Transverse colon (tissue), 4 donors: ENCODE results near the gene TMEM107. TPM values are rescaled to one million over a fixed set of nuclear protein-coding genes. Genes with fewer than 3 reads are reported as not detected.

Experiments
- DNase-seq: peaks from one replicate; pipeline ENCODE4 v3.0.0-alpha.2; 2019
- H3K27ac ChIP-seq, 4 donors: fragments of 200-600 bp; sonication (generic); 2 replicates each; pipeline ENCODE4 v1.5.1; 2016 to 2018; ENCODE audit warnings: inconsistent platforms in 4 of 4
- H3K27me3 ChIP-seq: fragments of 200-600 bp; sonication (generic); 2 replicates; pipeline ENCODE4 v1.5.1; 2017; ENCODE audit warnings: inconsistent platforms
- H3K36me3 ChIP-seq, 4 donors: fragments of 200-600 bp; sonication (generic); 2 replicates each; pipeline ENCODE4 v1.5.1; 2017 to 2019; ENCODE audit warnings: inconsistent platforms in 4 of 4
- H3K4me1 ChIP-seq, 4 donors: fragments of 200-600 bp; sonication (generic); 2 replicates each; pipeline ENCODE4 v1.5.1; 2017 to 2020; ENCODE audit warnings: inconsistent platforms in 4 of 4
- H3K4me3 ChIP-seq, 4 donors: fragments of 200-600 bp; sonication (generic); 1 replicate in 1 of 4; 2 replicates in 3 of 4; pipeline versions ENCODE4 v1.5.1 to v1.6.1; 2017 to 2019; ENCODE audit warnings: inconsistent platforms in 4 of 4
- H3K9me3 ChIP-seq, 2 donors: fragments of 200-600 bp; sonication (generic); 2 replicates each; pipeline ENCODE4 v1.5.1; 2017 to 2019; ENCODE audit warnings: inconsistent platforms in 2 of 2
- EP300 ChIP-seq: sonication (generic); formaldehyde crosslinking; IDR thresholded peaks from one replicate; pipeline ENCODE4 v1.6.1; 2017; ENCODE audit warnings: antibody characterized with exemption, low read depth
- POLR2A ChIP-seq: fragments of 450-650 bp; IDR thresholded peaks from one replicate; pipeline ENCODE4 v1.6.1; 2016; ENCODE audit warnings: antibody characterized with exemption, mild to moderate bottlenecking, moderate library complexity
- POLR2AphosphoS5 ChIP-seq, 3 donors: sonication (generic); formaldehyde crosslinking; IDR thresholded peaks; one replicate each; pipeline ENCODE4 v1.6.1; 2016; ENCODE audit warnings: antibody characterized with exemption in 3 of 3
- WGBS, 2 donors: methylation state at CpG; one replicate each; pipeline ENCODE4 v1.1.5; 2018; ENCODE audit warnings: low coverage in 1 of 2; 5-methylcytosine and 5-hydroxymethylcytosine counted together
- in situ Hi-C, 4 donors: fragments of 200-750 bp; cut with MboI; loops; one replicate each; pipeline versions ENCODE4 v1.15.0 to v1.15.1; 2017; ENCODE audit warnings: low sequenced_read_pairs in 3 of 4, low pct_ligation_motif_present in 1 of 4, low pct_unique_long_range_greater_than_20kb in 1 of 4
- intact Hi-C: fragments of 100-400 bp; cut with DNase I; formaldehyde crosslinking; loops from one replicate; pipeline ENCODE4 v1.15.1; 2023; ENCODE audit warnings: low total_unique reads
- total RNA-seq, 4 donors: library from RNA; depleted of rRNA; stranded (reverse); fragments of >200 nt; gene quantifications; one replicate each; pipeline ENCODE4 v1.1.0, GENCODE V29; 2016
- TF ChIP-seq, protein P1 (sequence below), 5 experiments: fragments of 200-600 bp in 3 of 5; fragments of 450-650 bp in 2 of 5; sonication (generic) in 3 of 5; IDR thresholded peaks; 1 replicate in 2 of 5; 2 replicates in 3 of 5; pipeline ENCODE4 v1.5.1; 2016 to 2017; ENCODE audit warnings: antibody characterized with exemption in 5 of 5, inconsistent platforms in 3 of 5, mild to moderate bottlenecking in 2 of 5, moderate library complexity in 1 of 5

The TMEM107 gene
- total RNA-seq, 4 donors from 2014 or later, result 1.5 to 74.6 (median 18.3) TPM

DNA sequence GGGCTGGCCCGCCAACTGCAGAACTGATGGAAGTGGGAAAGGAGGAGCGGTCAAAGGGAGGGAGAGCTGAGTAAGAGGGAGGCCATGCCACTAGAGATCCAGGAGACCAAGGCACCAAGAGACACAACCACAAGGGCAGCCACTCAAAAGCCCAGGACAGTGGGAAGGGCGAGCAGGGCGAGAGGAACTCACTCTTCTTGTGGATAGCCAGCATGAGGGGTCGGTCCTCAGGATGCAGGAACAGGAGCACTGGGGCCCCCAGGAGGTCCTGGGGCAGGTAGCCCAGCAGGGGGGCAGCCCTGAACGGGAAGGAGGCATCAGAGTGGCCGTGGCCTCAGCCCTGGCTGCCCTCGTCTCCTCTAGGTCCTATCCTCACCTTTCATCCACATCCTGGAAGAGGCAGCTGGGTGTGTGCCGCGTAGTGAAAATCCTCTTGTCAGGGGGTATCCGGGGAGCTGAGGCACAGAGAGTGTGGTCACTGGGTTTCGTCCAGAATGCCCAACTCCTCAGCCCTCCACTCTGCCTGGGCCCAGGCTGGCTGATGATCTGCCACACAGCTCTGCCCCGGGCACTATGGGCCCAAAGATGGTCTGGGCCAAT, 28.3 kb downstream of the TMEM107 start:
- H3K27ac ChIP-seq, result peak overlapping the region; percentile 21 to 99 (median 51)
- peaks cover 5 to 25% (median 21%) of the 10 kb centered on the region in 4 donors for H3K4me1 ChIP-seq
- H3K4me3 ChIP-seq, result no peak overlapping the region
- H3K36me3 ChIP-seq, result peaks cover 0 to 77% (median 47%) of the 10 kb centered on the region in 4 donors
- no peaks in the 10 kb centered on the region for H3K27me3 ChIP-seq
- no peaks in the 10 kb centered on the region for H3K9me3 ChIP-seq
- in situ Hi-C loops, result loop anchor here in 1 of 4 donors (25.0 kb wide), 1 partner anchor 911 kb away; the partner anchor contains the start of genes DVL2, GABARAP and PHF23
- intact Hi-C loops, result no loop called here
- TF ChIP-seq EP300 (no peak), POLR2A (no peak), POLR2AphosphoS5 (IDR thresholded peaks at IDR 0.05) (peak in 1 of 3 donors; percentile 9)
- no peak for DNase-seq
- WGBS, 2 donors, result 67 to 92% methylated on average over 1 to 13 of the region's 13 CpGs

DNA sequence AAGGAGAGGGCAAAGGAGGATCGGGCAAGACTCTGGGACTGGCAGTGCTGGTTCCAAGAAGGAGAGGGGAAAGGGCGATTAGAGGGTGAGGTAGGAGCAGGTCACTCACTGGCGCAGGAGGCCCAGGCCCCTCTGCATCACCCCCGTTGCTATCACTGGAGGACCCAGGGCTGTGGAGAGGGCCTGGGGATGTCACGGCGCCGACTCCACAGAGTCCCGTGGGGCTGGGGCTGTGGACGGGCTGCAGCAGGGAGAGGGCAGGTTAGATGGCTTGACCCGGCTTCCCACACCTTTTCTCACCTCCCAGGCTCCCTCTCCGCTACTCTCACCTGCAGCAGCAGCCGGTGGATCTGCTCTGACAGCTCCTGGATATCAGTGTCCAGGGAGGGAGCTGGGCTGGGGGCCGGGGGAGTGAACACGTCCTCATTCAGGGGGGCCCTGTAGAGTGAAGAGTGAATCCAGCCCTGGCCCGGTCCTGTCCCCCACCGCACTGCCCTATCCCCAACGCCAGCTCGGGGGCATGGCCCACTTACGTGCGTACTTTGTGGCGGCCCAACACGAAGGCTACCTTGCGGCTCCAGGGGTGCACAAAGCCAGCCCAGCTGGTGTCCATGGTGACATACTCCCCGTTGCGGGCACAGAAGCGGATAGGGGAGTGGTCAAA, 28.9 kb downstream of the TMEM107 start:
- DNase-seq, result no peak
- in situ Hi-C loops, result loop anchor here in 1 of 4 donors (25.0 kb wide), 1 partner anchor 910 kb away; the partner anchor contains the start of genes DVL2, GABARAP and PHF23

DNA sequence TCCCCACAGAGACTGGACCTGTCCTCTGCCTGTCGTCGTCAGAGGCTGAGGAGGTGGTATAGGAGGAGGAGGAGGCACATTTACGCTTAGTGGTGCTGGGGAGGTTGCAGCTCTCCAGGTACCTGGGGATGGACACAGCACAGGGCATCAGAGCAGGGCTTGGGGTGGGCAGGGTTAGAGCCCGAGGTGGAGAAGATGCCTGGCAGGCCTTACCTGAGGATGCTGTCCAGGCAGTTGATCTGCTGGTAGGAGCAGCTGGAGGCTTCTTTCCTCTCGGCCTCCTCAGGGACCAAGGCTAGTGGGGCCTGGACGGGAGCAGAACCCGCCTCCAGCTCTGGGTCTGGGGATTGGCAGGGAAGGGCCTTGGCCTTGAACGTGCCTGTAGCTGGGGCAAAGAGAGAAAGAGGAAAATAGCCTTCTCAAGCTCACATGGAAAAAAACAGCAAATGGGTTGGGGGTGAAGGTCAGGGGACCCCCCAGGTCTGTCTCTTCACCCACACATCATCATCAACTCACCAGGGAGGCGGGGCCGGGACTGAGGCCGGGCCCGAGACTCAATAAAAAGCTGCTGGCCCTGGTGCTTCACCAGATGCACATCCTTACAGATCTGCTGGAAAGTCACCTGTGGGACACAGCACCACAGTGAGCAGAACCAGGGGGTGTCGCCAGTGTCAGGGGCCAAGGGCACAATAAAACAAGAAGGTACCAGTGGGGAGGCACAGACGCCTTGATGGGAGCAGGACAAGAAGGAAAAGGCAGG, 29.6 kb downstream of the TMEM107 start:
- peak overlapping the region in 3 of 4 donors; percentile 48 to 99 (median 54) for H3K27ac ChIP-seq
- H3K9me3 ChIP-seq, result no peaks in the 10 kb centered on the region
- H3K4me3 ChIP-seq, result no peak overlapping the region
- peaks cover 0 to 90% (median 53%) of the 10 kb centered on the region in 4 donors for H3K36me3 ChIP-seq
- H3K4me1 ChIP-seq, result peaks cover 0 to 19% (median 14%) of the 10 kb centered on the region in 4 donors
- no peaks in the 10 kb centered on the region for H3K27me3 ChIP-seq
- in situ Hi-C loops (loop anchor here in 1 of 4 donors (25.0 kb wide), 1 partner anchor 909 kb away; the partner anchor contains the start of genes DVL2, GABARAP and PHF23), intact Hi-C loops (no loop called here)
- 90 to 95% methylated on average over 4 to 14 of the region's 14 CpGs for WGBS, 2 donors
- TF ChIP-seq EP300 (no peak), POLR2A (no peak), POLR2AphosphoS5 (IDR thresholded peaks at IDR 0.05) (no peak)
- TF ChIP-seq, protein P1, sequence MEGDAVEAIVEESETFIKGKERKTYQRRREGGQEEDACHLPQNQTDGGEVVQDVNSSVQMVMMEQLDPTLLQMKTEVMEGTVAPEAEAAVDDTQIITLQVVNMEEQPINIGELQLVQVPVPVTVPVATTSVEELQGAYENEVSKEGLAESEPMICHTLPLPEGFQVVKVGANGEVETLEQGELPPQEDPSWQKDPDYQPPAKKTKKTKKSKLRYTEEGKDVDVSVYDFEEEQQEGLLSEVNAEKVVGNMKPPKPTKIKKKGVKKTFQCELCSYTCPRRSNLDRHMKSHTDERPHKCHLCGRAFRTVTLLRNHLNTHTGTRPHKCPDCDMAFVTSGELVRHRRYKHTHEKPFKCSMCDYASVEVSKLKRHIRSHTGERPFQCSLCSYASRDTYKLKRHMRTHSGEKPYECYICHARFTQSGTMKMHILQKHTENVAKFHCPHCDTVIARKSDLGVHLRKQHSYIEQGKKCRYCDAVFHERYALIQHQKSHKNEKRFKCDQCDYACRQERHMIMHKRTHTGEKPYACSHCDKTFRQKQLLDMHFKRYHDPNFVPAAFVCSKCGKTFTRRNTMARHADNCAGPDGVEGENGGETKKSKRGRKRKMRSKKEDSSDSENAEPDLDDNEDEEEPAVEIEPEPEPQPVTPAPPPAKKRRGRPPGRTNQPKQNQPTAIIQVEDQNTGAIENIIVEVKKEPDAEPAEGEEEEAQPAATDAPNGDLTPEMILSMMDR (IDR thresholded peaks at IDR 0.05), result no peak
- no peak for DNase-seq

More for the DNA sequence above, 28.9 kb downstream of the TMEM107 start:
- WGBS, 2 donors, result 93% methylated on average over 24 of the region's 26 CpGs; no CpG with 5 or more reads in 1 of the 2 donors
- H3K27me3 ChIP-seq, result no peaks in the 10 kb centered on the region
- H3K4me1 ChIP-seq, result peaks cover 0 to 20% (median 15%) of the 10 kb centered on the region in 4 donors
- peaks cover 0 to 83% (median 49%) of the 10 kb centered on the region in 4 donors for H3K36me3 ChIP-seq
- TF ChIP-seq, protein P1 (IDR thresholded peaks at IDR 0.05), result no peak
- no peak for TF ChIP-seq EP300
- TF ChIP-seq POLR2A, result no peak
- no peak for TF ChIP-seq POLR2AphosphoS5 (IDR thresholded peaks at IDR 0.05)
- no peaks in the 10 kb centered on the region for H3K9me3 ChIP-seq
- H3K27ac ChIP-seq, result peak overlapping the region; percentile 21 to 99 (median 51)
- intact Hi-C loops, result no loop called here
- H3K4me3 ChIP-seq, result no peak overlapping the region

GRCh38 chr17:8145811-8146210, 30.4 kb downstream of the TMEM107 start:
- Histone ChIP-seq H3K9me3 (no peaks in the 10 kb centered on the region), H3K4me1 (peaks cover 0 to 11% (median 7%) of the 10 kb centered on the region in 4 donors), H3K27me3 (no peaks in the 10 kb centered on the region), H3K36me3 (peaks cover 0 to 97% (median 57%) of the 10 kb centered on the region in 4 donors), H3K27ac (peak overlapping the region in 3 of 4 donors; percentile 48 to 99 (median 54)), H3K4me3 (no peak overlapping the region)
- intact Hi-C loops (no loop called here), in situ Hi-C loops (loop anchor here in 1 of 4 donors (25.0 kb wide), 1 partner anchor 909 kb away; the partner anchor contains the start of genes DVL2, GABARAP and PHF23)
- no peak for TF ChIP-seq POLR2AphosphoS5 (IDR thresholded peaks at IDR 0.05)
- TF ChIP-seq, protein P1 (IDR thresholded peaks at IDR 0.05), result no peak
- no peak for TF ChIP-seq EP300
- no peak for TF ChIP-seq POLR2A
- WGBS, 2 donors, result 93 to 98% methylated on average over 8 to 12 of the region's 12 CpGs
- no peak for DNase-seq
